ENCODE results near the gene PHF1.

PHF1 gene

DNA sequence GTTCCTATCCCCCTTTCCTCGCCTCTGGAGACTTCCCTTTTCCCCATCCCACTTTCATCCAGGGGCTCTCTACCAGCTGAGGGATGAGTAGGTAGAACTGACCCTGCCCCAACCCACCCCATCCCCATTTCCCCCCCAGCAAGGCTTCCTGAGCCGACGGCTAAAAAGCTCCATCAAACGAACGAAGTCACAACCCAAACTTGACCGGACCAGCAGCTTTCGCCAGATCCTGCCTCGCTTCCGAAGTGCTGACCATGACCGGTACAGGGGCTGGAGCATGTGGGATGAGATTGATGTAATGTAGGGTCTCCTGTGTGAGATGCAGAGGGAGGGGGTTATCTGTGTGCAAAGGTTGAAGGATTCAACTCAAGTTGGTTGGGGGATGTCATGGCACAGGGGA lies 21.7 kb downstream of the PHF1 start:
- Histone ChIP-seq H3K4me1 (ENCODE audit: control insufficient read depth in 2 of 2, insufficient read depth in 2 of 2, low read length in 2 of 2) (peaks cover 15% of the 10 kb centered on the region in 2 donors), H3K36me3 (ENCODE audit: control insufficient read depth in 2 of 2, insufficient read depth in 2 of 2, low read length in 2 of 2) (peaks cover under 1 to 11% of the 10 kb centered on the region in 2 donors), H3K27me3 (ENCODE audit: control insufficient read depth in 2 of 2, insufficient read depth in 2 of 2, low read length in 2 of 2) (no peaks in the 10 kb centered on the region), H3K9ac (ENCODE audit: low read depth in 1 of 2, low read length in 2 of 2) (no peak overlapping the region), H3K27ac (ENCODE audit: low read depth in 2 of 2, low read length in 2 of 2) (no peak overlapping the region), H3K9me3 (ENCODE audit: control insufficient read depth in 2 of 2, low read length in 2 of 2) (no peaks in the 10 kb centered on the region), H3K4me3 (ENCODE audit: low read length in 2 of 2) (no peak overlapping the region)

DNA sequence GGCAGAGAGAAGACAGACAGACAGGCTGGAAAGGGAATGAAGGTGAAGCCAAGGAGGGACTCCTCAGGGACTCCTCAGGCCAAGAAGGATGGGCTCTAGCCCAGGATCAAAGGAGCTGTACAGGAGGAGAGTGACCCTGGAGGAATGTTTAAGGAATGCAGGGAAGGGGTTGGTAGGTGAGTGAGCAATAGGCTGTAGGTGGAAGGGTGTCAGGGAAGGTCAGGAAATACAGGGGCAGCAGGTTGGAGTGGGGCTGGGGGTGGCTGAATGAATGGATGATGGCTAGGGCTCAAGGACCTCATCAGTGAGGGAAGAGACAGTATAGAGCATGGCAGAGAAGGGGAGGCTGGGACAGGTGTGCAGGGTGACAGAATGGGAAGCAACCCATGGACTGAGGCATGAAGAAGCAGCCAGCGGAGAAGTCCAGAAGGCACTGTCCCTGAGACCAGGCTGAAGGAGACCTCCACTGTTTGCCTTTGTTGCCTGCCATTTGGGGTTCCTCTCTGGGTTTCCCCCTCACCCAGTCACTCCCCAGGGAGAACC lies 22.3 kb downstream of the PHF1 start:
- H3K4me1 ChIP-seq (ENCODE audit: control insufficient read depth in 2 of 2, insufficient read depth in 2 of 2, low read length in 2 of 2): peaks cover 14% of the 10 kb centered on the region in 2 donors

DNA sequence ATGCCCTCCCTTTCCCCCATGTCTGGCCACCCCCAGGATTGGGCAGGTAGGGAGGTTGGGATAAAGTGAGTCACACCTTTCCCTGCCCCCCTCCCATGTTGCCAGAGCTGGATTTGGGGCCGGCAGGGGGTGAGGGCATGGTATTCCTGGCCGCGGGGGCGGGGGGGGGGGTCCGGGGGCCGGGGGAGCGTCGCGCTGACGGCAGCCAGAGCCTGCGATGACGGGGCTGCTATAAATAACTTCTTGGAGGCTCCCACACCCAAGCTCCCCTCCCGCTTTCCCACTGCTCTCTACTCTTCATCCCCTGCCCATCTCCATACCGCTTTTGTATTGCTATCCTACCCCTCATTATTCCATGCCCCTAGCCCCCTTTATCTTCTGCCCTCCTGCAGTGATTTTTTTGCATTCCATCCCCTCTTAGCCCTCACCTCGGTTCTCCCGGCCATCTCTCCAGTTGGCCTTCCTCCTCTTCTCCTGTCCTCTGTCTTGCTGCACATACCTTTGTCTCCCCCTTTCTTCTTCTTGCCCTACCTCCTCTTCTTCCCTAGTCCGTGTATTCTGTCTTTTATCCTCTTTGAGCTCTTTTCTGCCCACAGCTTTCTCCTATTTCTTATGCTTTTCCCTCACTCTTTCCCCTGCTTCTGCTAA lies 22.9 kb downstream of the PHF1 start:
- H3K9ac ChIP-seq (ENCODE audit: low read depth in 1 of 2, low read length in 2 of 2): no peak overlapping the region
- H3K36me3 ChIP-seq (ENCODE audit: control insufficient read depth in 2 of 2, insufficient read depth in 2 of 2, low read length in 2 of 2): peaks cover 8 to 17% of the 10 kb centered on the region in 2 donors
- peaks cover 8 to 9% of the 10 kb centered on the region in 2 donors for H3K4me1 ChIP-seq (ENCODE audit: control insufficient read depth in 2 of 2, insufficient read depth in 2 of 2, low read length in 2 of 2)
- H3K4me3 ChIP-seq (ENCODE audit: low read length in 2 of 2): no peak overlapping the region
- H3K27ac ChIP-seq (ENCODE audit: low read depth in 2 of 2, low read length in 2 of 2): no peak overlapping the region
- no peaks in the 10 kb centered on the region for H3K27me3 ChIP-seq (ENCODE audit: control insufficient read depth in 2 of 2, insufficient read depth in 2 of 2, low read length in 2 of 2)
- H3K9me3 ChIP-seq (ENCODE audit: control insufficient read depth in 2 of 2, low read length in 2 of 2): no peaks in the 10 kb centered on the region

More for the DNA sequence above, 22.3 kb downstream of the PHF1 start:
- Histone ChIP-seq H3K27me3 (ENCODE audit: control insufficient read depth in 2 of 2, insufficient read depth in 2 of 2, low read length in 2 of 2) (no peaks in the 10 kb centered on the region), H3K27ac (ENCODE audit: low read depth in 2 of 2, low read length in 2 of 2) (no peak overlapping the region), H3K36me3 (ENCODE audit: control insufficient read depth in 2 of 2, insufficient read depth in 2 of 2, low read length in 2 of 2) (peaks cover 4 to 13% of the 10 kb centered on the region in 2 donors), H3K4me3 (ENCODE audit: low read length in 2 of 2) (no peak overlapping the region), H3K9me3 (ENCODE audit: control insufficient read depth in 2 of 2, low read length in 2 of 2) (no peaks in the 10 kb centered on the region), H3K9ac (ENCODE audit: low read depth in 1 of 2, low read length in 2 of 2) (no peak overlapping the region)

DNA sequence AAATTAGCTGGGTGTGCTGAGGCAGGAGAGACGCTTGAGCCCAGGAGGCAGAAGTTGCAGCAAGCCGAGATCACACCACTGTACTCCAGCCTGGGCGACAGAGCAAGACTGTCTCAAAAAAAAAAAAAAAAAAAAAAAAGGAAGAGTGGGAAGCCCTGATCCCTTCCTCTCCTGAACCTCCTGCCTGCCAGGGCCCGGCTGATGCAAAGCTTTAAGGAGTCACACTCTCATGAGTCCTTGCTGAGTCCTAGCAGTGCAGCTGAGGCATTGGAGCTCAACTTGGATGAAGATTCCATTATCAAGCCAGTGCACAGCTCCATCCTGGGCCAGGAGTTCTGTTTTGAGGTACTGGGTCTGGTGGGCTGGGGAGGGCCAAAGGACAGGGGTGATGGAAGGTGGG lies 24.1 kb downstream of the PHF1 start:
- Histone ChIP-seq H3K36me3 (ENCODE audit: control insufficient read depth in 2 of 2, insufficient read depth in 2 of 2, low read length in 2 of 2) (peaks cover 8 to 19% of the 10 kb centered on the region in 2 donors), H3K9ac (ENCODE audit: low read depth in 1 of 2, low read length in 2 of 2) (no peak overlapping the region), H3K27me3 (ENCODE audit: control insufficient read depth in 2 of 2, insufficient read depth in 2 of 2, low read length in 2 of 2) (no peaks in the 10 kb centered on the region), H3K4me1 (ENCODE audit: control insufficient read depth in 2 of 2, insufficient read depth in 2 of 2, low read length in 2 of 2) (peaks cover 4 to 5% of the 10 kb centered on the region in 2 donors), H3K4me3 (ENCODE audit: low read length in 2 of 2) (no peak overlapping the region), H3K9me3 (ENCODE audit: control insufficient read depth in 2 of 2, low read length in 2 of 2) (no peaks in the 10 kb centered on the region), H3K27ac (ENCODE audit: low read depth in 2 of 2, low read length in 2 of 2) (no peak overlapping the region)

DNA sequence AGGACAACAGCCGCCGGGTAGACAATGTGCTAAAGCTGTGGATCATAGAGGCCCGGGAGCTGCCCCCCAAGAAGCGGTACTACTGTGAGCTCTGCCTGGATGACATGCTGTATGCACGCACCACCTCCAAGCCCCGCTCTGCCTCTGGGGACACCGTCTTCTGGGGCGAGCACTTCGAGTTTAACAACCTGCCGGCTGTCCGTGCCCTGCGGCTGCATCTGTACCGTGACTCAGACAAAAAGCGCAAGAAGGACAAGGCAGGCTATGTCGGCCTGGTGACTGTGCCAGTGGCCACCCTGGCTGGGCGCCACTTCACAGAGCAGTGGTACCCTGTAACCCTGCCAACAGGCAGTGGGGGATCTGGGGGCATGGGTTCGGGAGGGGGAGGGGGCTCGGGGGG lies 26.9 kb downstream of the PHF1 start:
- no peaks in the 10 kb centered on the region for H3K27me3 ChIP-seq (ENCODE audit: control insufficient read depth in 2 of 2, insufficient read depth in 2 of 2, low read length in 2 of 2)
- no peaks in the 10 kb centered on the region for H3K4me1 ChIP-seq (ENCODE audit: control insufficient read depth in 2 of 2, insufficient read depth in 2 of 2, low read length in 2 of 2)
- no peak overlapping the region for H3K9ac ChIP-seq (ENCODE audit: low read depth in 1 of 2, low read length in 2 of 2)
- H3K36me3 ChIP-seq (ENCODE audit: control insufficient read depth in 2 of 2, insufficient read depth in 2 of 2, low read length in 2 of 2): peaks cover 8 to 19% of the 10 kb centered on the region in 2 donors
- no peak overlapping the region for H3K4me3 ChIP-seq (ENCODE audit: low read length in 2 of 2)
- H3K27ac ChIP-seq (ENCODE audit: low read depth in 2 of 2, low read length in 2 of 2): no peak overlapping the region
- no peaks in the 10 kb centered on the region for H3K9me3 ChIP-seq (ENCODE audit: control insufficient read depth in 2 of 2, low read length in 2 of 2)

DNA sequence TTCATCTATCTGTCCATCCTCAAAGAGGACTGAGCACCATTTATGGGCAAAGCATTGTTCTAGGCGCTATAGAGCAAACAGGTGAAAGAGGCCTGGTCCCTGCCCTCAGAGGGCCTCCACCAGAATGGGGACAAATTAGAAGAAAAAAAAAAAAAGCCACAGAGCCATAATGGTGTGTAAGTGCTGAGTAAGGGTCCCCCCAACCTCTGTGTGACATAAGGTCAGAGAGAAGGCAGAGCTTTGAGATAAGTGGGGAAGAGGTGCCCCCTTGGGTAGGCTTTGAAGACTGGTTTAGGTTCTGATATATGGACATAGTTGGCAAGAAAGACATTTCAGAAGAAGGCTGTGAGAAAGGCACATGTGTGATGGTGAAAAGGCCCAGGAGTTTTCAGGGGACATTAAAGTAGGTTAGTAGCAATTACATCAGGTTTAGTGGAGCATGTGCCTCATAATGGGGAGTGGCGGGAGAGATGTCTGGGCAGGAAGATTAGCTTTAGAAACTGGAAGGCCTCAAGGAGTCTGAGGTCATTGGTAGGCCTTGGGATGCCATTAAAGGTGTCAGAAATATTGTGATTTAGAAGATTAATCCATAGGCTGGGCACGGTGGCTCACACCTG lies 28.3 kb downstream of the PHF1 start:
- H3K9me3 ChIP-seq (ENCODE audit: control insufficient read depth in 2 of 2, low read length in 2 of 2): no peaks in the 10 kb centered on the region
- peaks cover 13 to 21% of the 10 kb centered on the region in 2 donors for H3K36me3 ChIP-seq (ENCODE audit: control insufficient read depth in 2 of 2, insufficient read depth in 2 of 2, low read length in 2 of 2)

DNA sequence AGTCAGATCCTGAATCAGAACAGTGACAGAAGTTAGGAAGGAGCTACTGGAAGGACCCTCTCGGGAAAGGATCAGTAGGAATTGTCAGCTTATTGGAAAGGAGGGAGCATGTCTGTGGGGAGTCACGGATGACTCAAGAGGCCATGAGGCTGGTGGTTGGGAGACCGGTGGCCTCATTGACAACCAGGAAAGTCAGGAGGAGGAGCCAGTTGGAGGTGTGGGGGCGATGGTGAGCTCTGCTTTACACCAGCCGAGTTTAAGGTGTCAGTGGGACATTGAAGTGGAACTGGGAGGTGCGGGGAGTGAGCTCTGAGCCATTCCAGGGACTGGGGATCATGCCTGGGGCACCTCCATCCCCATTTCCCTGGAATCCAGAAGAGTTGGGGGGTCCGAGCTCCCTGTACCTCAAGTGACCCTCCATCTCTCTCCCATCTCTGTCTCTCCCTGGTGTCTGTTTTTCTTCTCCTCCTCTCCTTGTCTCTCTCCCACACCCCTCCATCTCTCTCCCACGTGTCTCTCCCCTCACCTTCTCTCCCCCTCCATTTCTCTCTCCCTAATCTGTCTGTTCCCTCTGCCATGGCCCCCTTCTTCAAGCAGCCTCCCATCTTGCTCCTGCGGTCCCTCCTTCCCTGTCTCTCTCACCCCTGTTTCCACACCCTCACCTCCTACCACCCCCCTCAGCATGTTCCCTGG lies 29.3 kb downstream of the PHF1 start:
- H3K4me3 ChIP-seq (ENCODE audit: low read length in 2 of 2): no peak overlapping the region
- H3K9ac ChIP-seq (ENCODE audit: low read depth in 1 of 2, low read length in 2 of 2): no peak overlapping the region
- no peak overlapping the region for H3K27ac ChIP-seq (ENCODE audit: low read depth in 2 of 2, low read length in 2 of 2)
- H3K4me1 ChIP-seq (ENCODE audit: control insufficient read depth in 2 of 2, insufficient read depth in 2 of 2, low read length in 2 of 2): no peaks in the 10 kb centered on the region
- H3K9me3 ChIP-seq (ENCODE audit: control insufficient read depth in 2 of 2, low read length in 2 of 2): no peaks in the 10 kb centered on the region
- H3K27me3 ChIP-seq (ENCODE audit: control insufficient read depth in 2 of 2, insufficient read depth in 2 of 2, low read length in 2 of 2): no peaks in the 10 kb centered on the region
- H3K36me3 ChIP-seq (ENCODE audit: control insufficient read depth in 2 of 2, insufficient read depth in 2 of 2, low read length in 2 of 2): peaks cover 15 to 21% of the 10 kb centered on the region in 2 donors

More for the DNA sequence above, 28.3 kb downstream of the PHF1 start:
- H3K27me3 ChIP-seq (ENCODE audit: control insufficient read depth in 2 of 2, insufficient read depth in 2 of 2, low read length in 2 of 2): no peaks in the 10 kb centered on the region
- no peak overlapping the region for H3K9ac ChIP-seq (ENCODE audit: low read depth in 1 of 2, low read length in 2 of 2)
- H3K27ac ChIP-seq (ENCODE audit: low read depth in 2 of 2, low read length in 2 of 2): no peak overlapping the region
- no peak overlapping the region for H3K4me3 ChIP-seq (ENCODE audit: low read length in 2 of 2)
- no peaks in the 10 kb centered on the region for H3K4me1 ChIP-seq (ENCODE audit: control insufficient read depth in 2 of 2, insufficient read depth in 2 of 2, low read length in 2 of 2)

DNA sequence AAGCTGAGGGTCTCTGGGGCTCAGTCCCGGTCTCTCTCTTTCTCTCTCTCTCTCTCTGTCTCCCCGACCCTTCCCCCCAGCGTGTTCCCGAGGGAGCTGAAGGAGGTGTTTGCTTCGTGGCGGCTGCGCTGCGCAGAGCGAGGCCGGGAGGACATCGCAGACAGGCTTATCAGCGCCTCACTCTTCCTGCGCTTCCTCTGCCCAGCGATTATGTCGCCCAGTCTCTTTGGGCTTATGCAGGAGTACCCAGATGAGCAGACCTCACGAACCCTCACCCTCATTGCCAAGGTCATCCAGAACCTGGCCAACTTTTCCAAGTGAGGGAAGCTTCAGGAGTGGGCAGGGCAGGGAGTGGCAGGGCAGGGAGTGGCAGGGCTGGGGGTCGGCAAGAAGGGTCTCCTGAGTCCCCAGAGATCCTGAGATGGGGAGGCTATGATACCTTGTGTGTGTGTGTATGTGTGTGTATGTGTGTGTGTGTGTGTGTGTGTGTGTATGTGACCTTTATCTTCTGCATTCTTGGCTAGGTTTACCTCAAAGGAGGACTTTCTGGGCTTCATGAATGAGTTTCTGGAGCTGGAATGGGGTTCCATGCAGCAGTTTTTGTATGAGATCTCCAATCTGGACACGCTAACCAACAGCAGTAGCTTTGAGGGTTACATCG lies 30.0 kb downstream of the PHF1 start:
- Histone ChIP-seq H3K27me3 (ENCODE audit: control insufficient read depth in 2 of 2, insufficient read depth in 2 of 2, low read length in 2 of 2) (no peaks in the 10 kb centered on the region), H3K9me3 (ENCODE audit: control insufficient read depth in 2 of 2, low read length in 2 of 2) (no peaks in the 10 kb centered on the region), H3K4me1 (ENCODE audit: control insufficient read depth in 2 of 2, insufficient read depth in 2 of 2, low read length in 2 of 2) (no peaks in the 10 kb centered on the region), H3K4me3 (ENCODE audit: low read length in 2 of 2) (no peak overlapping the region), H3K27ac (ENCODE audit: low read depth in 2 of 2, low read length in 2 of 2) (no peak overlapping the region), H3K36me3 (ENCODE audit: control insufficient read depth in 2 of 2, insufficient read depth in 2 of 2, low read length in 2 of 2) (peaks cover 15 to 18% of the 10 kb centered on the region in 2 donors), H3K9ac (ENCODE audit: low read depth in 1 of 2, low read length in 2 of 2) (no peak overlapping the region)

DNA sequence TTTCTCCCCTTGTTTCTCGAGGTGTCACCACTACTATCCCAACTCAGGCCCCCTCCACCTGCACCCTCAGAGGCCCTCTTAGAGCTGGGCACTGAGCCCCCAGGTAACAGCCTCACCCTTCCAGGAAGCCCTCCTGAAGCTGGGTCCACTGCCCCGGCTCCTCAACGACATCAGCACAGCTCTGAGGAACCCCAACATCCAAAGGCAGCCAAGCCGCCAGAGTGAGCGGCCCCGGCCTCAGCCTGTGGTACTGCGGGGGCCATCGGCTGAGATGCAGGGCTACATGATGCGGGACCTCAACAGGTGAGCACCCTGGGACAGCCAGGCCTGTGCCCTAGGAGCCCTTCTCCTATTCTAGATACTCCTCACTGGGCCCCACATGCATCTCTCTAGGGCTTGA lies 30.6 kb downstream of the PHF1 start:
- no peaks in the 10 kb centered on the region for H3K27me3 ChIP-seq (ENCODE audit: control insufficient read depth in 2 of 2, insufficient read depth in 2 of 2, low read length in 2 of 2)
- no peak overlapping the region for H3K9ac ChIP-seq (ENCODE audit: low read depth in 1 of 2, low read length in 2 of 2)
- H3K9me3 ChIP-seq (ENCODE audit: control insufficient read depth in 2 of 2, low read length in 2 of 2): no peaks in the 10 kb centered on the region
- H3K27ac ChIP-seq (ENCODE audit: low read depth in 2 of 2, low read length in 2 of 2): no peak overlapping the region
- H3K4me1 ChIP-seq (ENCODE audit: control insufficient read depth in 2 of 2, insufficient read depth in 2 of 2, low read length in 2 of 2): no peaks in the 10 kb centered on the region
- no peak overlapping the region for H3K4me3 ChIP-seq (ENCODE audit: low read length in 2 of 2)
- H3K36me3 ChIP-seq (ENCODE audit: control insufficient read depth in 2 of 2, insufficient read depth in 2 of 2, low read length in 2 of 2): peaks cover 15 to 23% of the 10 kb centered on the region in 2 donors

DNA sequence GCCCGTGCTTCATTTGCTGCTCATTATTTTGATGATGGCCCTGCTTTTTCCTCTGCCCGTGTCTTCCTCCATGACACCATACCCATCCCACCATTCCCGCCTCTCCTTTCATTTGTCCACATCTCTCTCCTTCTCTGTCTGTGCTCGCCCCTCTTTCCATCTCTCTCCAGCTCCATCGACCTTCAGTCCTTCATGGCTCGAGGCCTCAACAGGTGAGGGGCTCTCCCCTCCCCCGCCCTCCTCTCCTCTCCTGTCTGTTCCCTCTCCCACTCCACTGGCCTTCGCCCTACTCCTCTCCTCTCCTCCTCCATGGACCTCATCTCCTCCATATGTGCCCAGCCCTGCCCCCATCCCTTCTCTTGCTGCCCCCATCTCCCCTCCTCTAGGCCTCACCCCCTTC lies 31.5 kb downstream of the PHF1 start:
- peaks cover 15 to 17% of the 10 kb centered on the region in 2 donors for H3K36me3 ChIP-seq (ENCODE audit: control insufficient read depth in 2 of 2, insufficient read depth in 2 of 2, low read length in 2 of 2)
- no peaks in the 10 kb centered on the region for H3K4me1 ChIP-seq (ENCODE audit: control insufficient read depth in 2 of 2, insufficient read depth in 2 of 2, low read length in 2 of 2)
- H3K9ac ChIP-seq (ENCODE audit: low read depth in 1 of 2, low read length in 2 of 2): no peak overlapping the region
- no peak overlapping the region for H3K4me3 ChIP-seq (ENCODE audit: low read length in 2 of 2)
- no peaks in the 10 kb centered on the region for H3K9me3 ChIP-seq (ENCODE audit: control insufficient read depth in 2 of 2, low read length in 2 of 2)
- H3K27ac ChIP-seq (ENCODE audit: low read depth in 2 of 2, low read length in 2 of 2): no peak overlapping the region
- no peaks in the 10 kb centered on the region for H3K27me3 ChIP-seq (ENCODE audit: control insufficient read depth in 2 of 2, insufficient read depth in 2 of 2, low read length in 2 of 2)
